Sigmoid colon (tissue), 7 donors: ENCODE results near the gene YTHDF1. TPM values are rescaled to one million over a fixed set of nuclear protein-coding genes. Genes with fewer than 3 reads are reported as not detected.

Experiments
- DNase-seq: peaks from one replicate; pipeline ENCODE4 v3.0.0-alpha.2; 2019
- H3K27ac ChIP-seq, 4 donors: fragments of 200-600 bp; sonication (generic); one replicate each; pipeline ENCODE4 v1.5.1; 2016 to 2019; ENCODE audit warnings: mild to moderate bottlenecking in 1 of 4
- H3K27me3 ChIP-seq, 3 donors: fragments of 200-600 bp; sonication (generic); one replicate each; pipeline ENCODE4 v1.5.1; 2019; ENCODE audit warnings: mild to moderate bottlenecking in 1 of 3
- H3K36me3 ChIP-seq, 4 donors: fragments of 200-600 bp; sonication (generic); one replicate each; pipeline ENCODE4 v1.5.1; 2016 to 2019
- H3K4me1 ChIP-seq, 4 donors: fragments of 200-600 bp; sonication (generic); one replicate each; pipeline ENCODE4 v1.5.1; 2017 to 2019
- H3K4me3 ChIP-seq, 4 donors: fragments of 200-600 bp; sonication (generic); one replicate each; pipeline ENCODE4 v1.5.1; 2017 to 2019; ENCODE audit warnings: mild to moderate bottlenecking in 2 of 4, moderate library complexity in 1 of 4
- H3K9me3 ChIP-seq, 4 donors: fragments of 200-600 bp in 3 of 4; sonication (generic) in 3 of 4; one replicate each; pipeline versions ENCODE4 v1.5.1 to v1.6.1; 2013 to 2019
- CTCF ChIP-seq, 4 experiments: fragments of 450-650 bp in 3 of 4; fragments of 200-600 bp in 1 of 4; IDR thresholded peaks; one replicate each; pipeline ENCODE4 v1.5.1; 2016 to 2019; ENCODE audit warnings: antibody characterized with exemption in 4 of 4, mild to moderate bottlenecking in 3 of 4, moderate library complexity in 2 of 4
- EP300 ChIP-seq, 4 donors: sonication (generic); formaldehyde crosslinking; IDR thresholded peaks; one replicate each; pipeline ENCODE4 v1.6.1; 2017; ENCODE audit warnings: antibody characterized with exemption in 4 of 4
- POLR2A ChIP-seq, 2 donors: fragments of 450-650 bp; IDR thresholded peaks; one replicate each; pipeline ENCODE4 v1.6.1; 2016; ENCODE audit warnings: antibody characterized with exemption in 2 of 2, mild to moderate bottlenecking in 2 of 2, moderate library complexity in 2 of 2
- POLR2AphosphoS5 ChIP-seq, 4 donors: sonication (generic); formaldehyde crosslinking; IDR thresholded peaks; one replicate each; pipeline ENCODE4 v1.6.1; 2017; ENCODE audit warnings: antibody characterized with exemption in 4 of 4
- WGBS, 2 donors: extraction: QIAGEN DNeasy Blood & Tissue Kit; methylation state at CpG; one replicate each; pipeline ENCODE4 v1.1.7; 2013; 5-methylcytosine and 5-hydroxymethylcytosine counted together
- intact Hi-C: fragments of 100-400 bp; cut with DNase I; formaldehyde crosslinking; loops from one replicate; pipeline ENCODE4 v1.15.1; 2023
- polyA plus RNA-seq, 3 donors: library from polyadenylated mRNA; stranded (reverse); fragments of 200-250 nt; gene quantifications; one replicate each; pipeline ENCODE4 v1.2.3, GENCODE V29; 2013
- total RNA-seq, 4 donors: library from RNA; depleted of rRNA; stranded (reverse); fragments of >200 nt; gene quantifications; one replicate each; pipeline ENCODE4 v1.1.0, GENCODE V29; 2016
- donor health status: healthy with polysubstance abuse.
- donor health status: Bipolar disorder and iron deficiency.
- donor health status: healthy.

YTHDF1 gene
- total and polyA plus RNA-seq, 7 donors: 15.3 to 25.0 (median 22.4) TPM

- Histone ChIP-seq H3K9me3 (no peaks in the 10 kb centered on the region), H3K27me3 (peaks cover 0 to 60% (median 17%) of the 10 kb centered on the region in 3 donors), H3K4me1 (peaks cover 0 to 4% (median 0%) of the 10 kb centered on the region in 4 donors), H3K4me3 (no peak overlapping the region), H3K27ac (no peak overlapping the region), H3K36me3 (no peaks in the 10 kb centered on the region)
- intact Hi-C loops: loop anchor here (5.0 kb wide), 1 partner anchor 51 kb away; no protein-coding TSS in a partner anchor
- DNase-seq: no peak
- 72 to 83% methylated on average over 3 of the region's 3 CpGs for WGBS, 2 donors
- TF ChIP-seq POLR2AphosphoS5 (IDR thresholded peaks at IDR 0.05): no peak
- no peak for TF ChIP-seq POLR2A (IDR thresholded peaks at IDR 0.05)
- TF ChIP-seq EP300 (IDR thresholded peaks at IDR 0.05): no peak
These were observed 17.1 kb upstream of the YTHDF1 start for GRCh38 chr20:63233061-63233344.

- no peak for DNase-seq
- Histone ChIP-seq H3K27me3 (peaks cover 0 to 60% (median 17%) of the 10 kb centered on the region in 3 donors), H3K9me3 (no peaks in the 10 kb centered on the region)
These were observed 16.5 kb upstream of the YTHDF1 start for GRCh38 chr20:63232235-63233060.

GRCh38 chr20:63230800-63231268, 14.9 kb upstream of the YTHDF1 start:
- no peak overlapping the region for H3K4me3 ChIP-seq
- H3K36me3 ChIP-seq: no peaks in the 10 kb centered on the region
- peaks cover 0 to 49% (median 12%) of the 10 kb centered on the region in 3 donors for H3K27me3 ChIP-seq
- WGBS, 2 donors: 12 to 15% methylated on average over 17 of the region's 17 CpGs
- intact Hi-C loops: loop anchor here (1.0 to 5.0 kb wide), 2 partner anchors 49 to 175 kb away; no protein-coding TSS in a partner anchor
- H3K4me1 ChIP-seq: peaks cover 0 to 4% (median 0%) of the 10 kb centered on the region in 4 donors
- TF ChIP-seq CTCF (IDR thresholded peaks at IDR 0.05) (peak; percentile 20 to 54 (median 44)), EP300 (IDR thresholded peaks at IDR 0.05) (no peak)
- no peaks in the 10 kb centered on the region for H3K9me3 ChIP-seq
- peak; percentile 78 for DNase-seq
- no peak overlapping the region for H3K27ac ChIP-seq

More at GRCh38 chr20:63232235-63233060, 16.5 kb upstream of the YTHDF1 start:
- Histone ChIP-seq H3K4me3 (no peak overlapping the region), H3K27ac (no peak overlapping the region), H3K4me1 (peaks cover 0 to 4% (median 0%) of the 10 kb centered on the region in 4 donors), H3K36me3 (no peaks in the 10 kb centered on the region)
- TF ChIP-seq EP300 (IDR thresholded peaks at IDR 0.05) (no peak), POLR2AphosphoS5 (IDR thresholded peaks at IDR 0.05) (no peak), POLR2A (IDR thresholded peaks at IDR 0.05) (no peak)
- 28 to 46% methylated on average over 18 of the region's 18 CpGs for WGBS, 2 donors
- intact Hi-C loops: loop anchor here (5.0 kb wide), 1 partner anchor 50 kb away; no protein-coding TSS in a partner anchor

GRCh38 chr20:63228806-63229205, 12.9 kb upstream of the YTHDF1 start:
- 62 to 71% methylated on average over 13 of the region's 13 CpGs for WGBS, 2 donors
- Histone ChIP-seq H3K9me3 (no peaks in the 10 kb centered on the region), H3K4me3 (no peak overlapping the region), H3K27ac (no peak overlapping the region), H3K36me3 (no peaks in the 10 kb centered on the region), H3K4me1 (peaks cover 0 to 15% (median 12%) of the 10 kb centered on the region in 4 donors), H3K27me3 (peaks cover 0 to 33% (median 8%) of the 10 kb centered on the region in 3 donors)
- intact Hi-C loops: no loop called here
- DNase-seq: no peak
- no peak for TF ChIP-seq CTCF (IDR thresholded peaks at IDR 0.05)
- TF ChIP-seq EP300 (IDR thresholded peaks at IDR 0.05): no peak
- TF ChIP-seq POLR2AphosphoS5 (IDR thresholded peaks at IDR 0.05): no peak
- TF ChIP-seq POLR2A (IDR thresholded peaks at IDR 0.05): no peak

- TF ChIP-seq EP300 (IDR thresholded peaks at IDR 0.05): no peak
- TF ChIP-seq CTCF (IDR thresholded peaks at IDR 0.05): no peak
- TF ChIP-seq POLR2AphosphoS5 (IDR thresholded peaks at IDR 0.05): no peak
- TF ChIP-seq POLR2A (IDR thresholded peaks at IDR 0.05): no peak
- no peak for DNase-seq
- H3K27ac ChIP-seq: no peak overlapping the region
- H3K4me1 ChIP-seq: peaks cover 0 to 15% (median 12%) of the 10 kb centered on the region in 4 donors
- no peaks in the 10 kb centered on the region for H3K9me3 ChIP-seq
- no peaks in the 10 kb centered on the region for H3K36me3 ChIP-seq
- WGBS, 2 donors: 79 to 93% methylated on average over 5 of the region's 5 CpGs
- peaks cover 0 to 18% (median 8%) of the 10 kb centered on the region in 3 donors for H3K27me3 ChIP-seq
- intact Hi-C loops: no loop called here
- no peak overlapping the region for H3K4me3 ChIP-seq
These were observed 11.3 kb upstream of the YTHDF1 start for GRCh38 chr20:63227260-63227659.
